HEK293T (cell line): ENCODE measurements around the gene HNMT.
"Not testable (repeated sequence)": the region's sequence is repeated elsewhere in the genome, so short reads cannot be mapped to it uniquely, and the experiment has no call there.

Experiments
- BHLHE40 ChIP-seq: fragments of 450-650 bp; IDR thresholded peaks from 2 replicates; pipeline ENCODE4 v1.6.1; 2016; ENCODE audit warnings: mild to moderate bottlenecking, moderate library complexity, borderline replicate concordance
- ELF4 ChIP-seq: fragments of 450-650 bp; IDR thresholded peaks from 2 replicates; pipeline ENCODE4 v1.6.1; 2017; ENCODE audit warnings: antibody characterized with exemption
- FOXA1 ChIP-seq: fragments of 450-650 bp; IDR thresholded peaks from 2 replicates; pipeline ENCODE4 v1.6.1; 2016; ENCODE audit warnings: mild to moderate bottlenecking
- FOXM1 ChIP-seq: fragments of 450-650 bp; IDR thresholded peaks from 2 replicates; pipeline ENCODE4 v1.6.1; 2017; ENCODE audit warnings: mild to moderate bottlenecking, borderline replicate concordance
- NFRKB ChIP-seq: fragments of 450-650 bp; IDR thresholded peaks from 2 replicates; pipeline ENCODE4 v1.6.1; 2016; ENCODE audit warnings: mild to moderate bottlenecking, moderate library complexity
- SP1 ChIP-seq: fragments of 450-650 bp; IDR thresholded peaks from 2 replicates; pipeline ENCODE4 v1.6.1; 2017
- SUZ12 ChIP-seq: fragments of 450-650 bp; IDR thresholded peaks from 2 replicates; pipeline ENCODE4 v1.6.1; 2016; ENCODE audit warnings: mild to moderate bottlenecking

DNA sequence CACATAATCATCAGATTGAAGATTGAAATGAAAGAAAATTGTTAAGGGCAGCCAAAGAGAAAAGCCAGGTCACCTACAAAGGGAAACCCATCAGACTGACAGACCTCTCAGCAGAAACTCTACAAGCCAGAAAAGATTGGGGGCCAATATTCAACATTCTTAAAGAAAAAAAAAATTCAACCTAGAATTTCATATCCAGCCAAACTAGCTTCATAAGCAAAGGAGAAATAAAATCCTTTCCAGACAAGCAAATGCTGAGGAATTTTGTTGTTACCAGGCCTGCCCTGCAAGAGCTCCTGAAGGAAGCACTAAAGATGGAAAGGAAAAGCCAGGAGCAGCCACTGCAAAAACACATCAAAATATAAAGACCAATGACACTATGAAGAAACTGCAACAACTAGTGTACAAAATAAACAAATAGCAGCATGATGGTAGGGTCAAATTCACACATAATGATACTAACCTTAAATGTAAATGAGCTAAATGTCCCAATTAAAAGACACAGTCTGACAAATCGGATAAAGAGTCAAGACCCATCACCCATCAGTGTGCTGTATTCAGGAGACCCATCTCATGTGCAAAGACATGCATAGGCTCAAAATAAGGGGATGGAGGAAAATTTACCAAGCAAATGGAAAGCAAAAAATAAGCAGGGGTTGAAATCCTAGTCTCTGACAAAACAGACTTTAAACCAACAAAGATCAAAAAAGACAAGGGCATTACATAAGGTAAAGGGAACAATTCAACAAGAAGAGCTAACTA is 29.6 kb downstream of the HNMT start:
- TF ChIP-seq FOXA1, BHLHE40, SP1, FOXM1, ELF4, SUZ12, NFRKB: not testable (repeated sequence)
